ENCODE data around the gene NR3C2. TPM values are rescaled to one million over a fixed set of nuclear protein-coding genes. Genes with fewer than 3 reads are reported as not detected.
A peak's percentile ranks its signal among the peaks of the same experiment; 100 is the strongest.

Gene NR3C2
- polyA plus RNA-seq, 1 of the 3 experiments (the other 2 are of a cell fraction) = 0.02 TPM

- WGBS (ENCODE audit: low lambda C conversion rate) = 29% methylated on average over 5 of the region's 5 CpGs
- TF ChIP-seq TAF1 (IDR thresholded peaks at IDR 0.05; ENCODE audit: borderline replicate concordance, low read depth, low read length) (no peak), ELF1 (IDR thresholded peaks at IDR 0.05) (no peak), POLR2AphosphoS5 (IDR thresholded peaks at IDR 0.05; ENCODE audit: low read depth, low read length) (no peak), EP300 (IDR thresholded peaks at IDR 0.05; ENCODE audit: borderline replicate concordance in 1 of 2, low read depth in 1 of 2, low read length in 1 of 2) (no peak), GABPA (IDR thresholded peaks at IDR 0.05; ENCODE audit: low read depth) (no peak), FOXJ3 (CRISPR knock-in tag; IDR thresholded peaks at IDR 0.05) (no peak), REST (IDR thresholded peaks at IDR 0.05; ENCODE audit: low read depth, low read length) (no peak)
- POLR2A ChIA-PET = no interaction called here
- DNase-seq = no peak
- H3K36me3 ChIP-seq (replicated peaks in 1 of 2; ENCODE audit: control insufficient read depth in 1 of 2, insufficient read depth in 2 of 2, low read length in 1 of 2) = no peaks in the 10 kb centered on the region
- peaks cover 0 to 7% of the 10 kb centered on the region in 2 experiments; a peak in 1 of 4 replicates for H3K4me1 ChIP-seq (ENCODE audit: control insufficient read depth in 1 of 2, insufficient read depth in 2 of 2, low read depth in 1 of 2, low read length in 1 of 2)
- H3K4me2 ChIP-seq = peak overlapping the region; percentile 33; the same call in 1 of the 2 replicates
- H3K79me2 ChIP-seq (ENCODE audit: insufficient read depth) = no peaks in the 10 kb centered on the region
- H3K27me3 ChIP-seq (ENCODE audit: insufficient read depth) = no peaks in the 10 kb centered on the region
- no peaks in the 10 kb centered on the region for H3K9me3 ChIP-seq
- no peak overlapping the region for H3K9ac ChIP-seq
- no peaks in the 10 kb centered on the region for H3F3A ChIP-seq (replicated peaks; ENCODE audit: insufficient read depth)
- CTCF ChIA-PET = no interaction called here
- H2AFZ ChIP-seq (ENCODE audit: low read depth) = no peak overlapping the region; the same call in 1 of the 2 replicates
- no peaks in the 10 kb centered on the region for H4K20me1 ChIP-seq (ENCODE audit: insufficient read depth)
- H3K9me2 ChIP-seq = no peaks in the 10 kb centered on the region
- no peak overlapping the region for H3K4me3 ChIP-seq (ENCODE audit: low read depth in 2 of 2, low read length in 1 of 2)
- no peak overlapping the region for H3K27ac ChIP-seq (ENCODE audit: low read depth in 2 of 2, low read length in 1 of 2)
Measured at GRCh38 chr4:148216866-148217814, 225.1 kb downstream of the NR3C2 start.

- Histone ChIP-seq H3K4me3 (ENCODE audit: low read depth in 2 of 2, low read length in 1 of 2) (no peak overlapping the region), H3K9me3 (no peaks in the 10 kb centered on the region), H3K27ac (ENCODE audit: low read depth in 2 of 2, low read length in 1 of 2) (no peak overlapping the region), H3K79me2 (ENCODE audit: insufficient read depth) (no peaks in the 10 kb centered on the region), H3K9ac (no peak overlapping the region), H3K27me3 (ENCODE audit: insufficient read depth) (no peaks in the 10 kb centered on the region), H3K4me2 (no peak overlapping the region), H3K9me2 (no peaks in the 10 kb centered on the region), H2AFZ (ENCODE audit: low read depth) (no peak overlapping the region), H3K4me1 (ENCODE audit: control insufficient read depth in 1 of 2, insufficient read depth in 2 of 2, low read depth in 1 of 2, low read length in 1 of 2) (peaks cover 0 to 7% of the 10 kb centered on the region in 2 experiments; a peak in 2 of 4 replicates), H3F3A (replicated peaks; ENCODE audit: insufficient read depth) (no peaks in the 10 kb centered on the region), H3K36me3 (replicated peaks in 1 of 2; ENCODE audit: control insufficient read depth in 1 of 2, insufficient read depth in 2 of 2, low read length in 1 of 2) (no peaks in the 10 kb centered on the region), H4K20me1 (ENCODE audit: insufficient read depth) (no peaks in the 10 kb centered on the region)
- CTCF ChIA-PET = no interaction called here
- DNase-seq = no peak
- WGBS (ENCODE audit: low lambda C conversion rate) = 33% methylated on average over 3 of the region's 3 CpGs
- POLR2A ChIA-PET = no interaction called here
- TF ChIP-seq RXRA (IDR thresholded peaks at IDR 0.05; ENCODE audit: borderline replicate concordance, low read depth) (no peak), TEAD4 (IDR thresholded peaks at IDR 0.05; ENCODE audit: borderline replicate concordance, insufficient read depth) (no peak), MEF2A (IDR thresholded peaks at IDR 0.05; ENCODE audit: borderline replicate concordance, low read depth) (no peak), MAX (IDR thresholded peaks at IDR 0.05; ENCODE audit: low read depth) (no peak), CHD2 (IDR thresholded peaks at IDR 0.05; ENCODE audit: low read length, partially characterized antibody) (no peak), RFX5 (IDR thresholded peaks at IDR 0.05; ENCODE audit: low read length) (no peak), IRF3 (IDR thresholded peaks at IDR 0.05; ENCODE audit: low read depth, low read length) (no peak), NRF1 (IDR thresholded peaks at IDR 0.05; ENCODE audit: low read depth, low read length) (no peak), TCF12 (IDR thresholded peaks at IDR 0.05) (no peak), CTCF (IDR thresholded peaks at IDR 0.05) (no peak), TAF1 (IDR thresholded peaks at IDR 0.05; ENCODE audit: borderline replicate concordance, low read depth, low read length) (no peak), SIN3A (IDR thresholded peaks at IDR 0.05; ENCODE audit: borderline replicate concordance, low read depth, low read length) (no peak), ELF1 (IDR thresholded peaks at IDR 0.05) (no peak), RAD21 (IDR thresholded peaks at IDR 0.05; ENCODE audit: low read length) (no peak), SMC3 (IDR thresholded peaks at IDR 0.05; ENCODE audit: low read depth, low read length) (no peak)
Measured at GRCh38 chr4:148216321-148216720, 225.9 kb downstream of the NR3C2 start.

Measured in SK-N-SH (cell line).